ENCODE results near the gene SLF2.

Gene SLF2
- total RNA-seq = 39.8 to 87.3 (median 73.5) reads per million in 4 donors

- DNase-seq = peak; percentile 79 to 97 (median 83)
Observed at GRCh38 chr10:100912605-100913469, at the start of gene SLF2. Gene SLF2, plus strand, starts transcription at chr10:100912963. Its CDS starts 148 bp downstream, at chr10:100913111.

- no peak for DNase-seq
Observed at GRCh38 chr10:100863433-100863832, 49.3 kb upstream of the SLF2 start.

- DNase-seq = no peak
Observed at GRCh38 chr10:100864036-100864885, 48.5 kb upstream of the SLF2 start.

GRCh38 chr10:100864978-100865377, 47.8 kb upstream of the SLF2 start:
- DNase-seq = no peak

GRCh38 chr10:100866010-100866409, 46.8 kb upstream of the SLF2 start:
- DNase-seq = no peak

- DNase-seq = no peak
Observed at GRCh38 chr10:100866575-100867098, 46.1 kb upstream of the SLF2 start.

GRCh38 chr10:100867261-100867963, 45.4 kb upstream of the SLF2 start:
- DNase-seq = no peak

GRCh38 chr10:100868382-100868781, 44.4 kb upstream of the SLF2 start:
- DNase-seq = no peak

GRCh38 chr10:100869399-100869798, 43.4 kb upstream of the SLF2 start:
- DNase-seq = no peak

- peak in 3 of 5 donors; percentile 15 to 35 (median 32) for DNase-seq
Observed at GRCh38 chr10:100872034-100872791, 40.5 kb upstream of the SLF2 start.

GRCh38 chr10:100873146-100873826, 39.5 kb upstream of the SLF2 start:
- DNase-seq = no peak

- DNase-seq = no peak
Observed at GRCh38 chr10:100873827-100874326, 38.9 kb upstream of the SLF2 start.

- no peak for DNase-seq
Observed at GRCh38 chr10:100874702-100875483, 37.9 kb upstream of the SLF2 start.

GRCh38 chr10:100875484-100876166, 37.1 kb upstream of the SLF2 start:
- DNase-seq = no peak

- no peak for DNase-seq
Observed at GRCh38 chr10:100876585-100877460, 35.9 kb upstream of the SLF2 start.

GRCh38 chr10:100877461-100877850, 35.3 kb upstream of the SLF2 start:
- no peak for DNase-seq

- DNase-seq = peak in 2 of 5 donors; percentile 5 to 14
Observed at GRCh38 chr10:100878291-100878910, 34.4 kb upstream of the SLF2 start.

GRCh38 chr10:100879741-100880360, 32.9 kb upstream of the SLF2 start:
- no peak for DNase-seq
